ENCODE measurements around the gene HSD17B14.

- TF ChIP-seq, protein P1, sequence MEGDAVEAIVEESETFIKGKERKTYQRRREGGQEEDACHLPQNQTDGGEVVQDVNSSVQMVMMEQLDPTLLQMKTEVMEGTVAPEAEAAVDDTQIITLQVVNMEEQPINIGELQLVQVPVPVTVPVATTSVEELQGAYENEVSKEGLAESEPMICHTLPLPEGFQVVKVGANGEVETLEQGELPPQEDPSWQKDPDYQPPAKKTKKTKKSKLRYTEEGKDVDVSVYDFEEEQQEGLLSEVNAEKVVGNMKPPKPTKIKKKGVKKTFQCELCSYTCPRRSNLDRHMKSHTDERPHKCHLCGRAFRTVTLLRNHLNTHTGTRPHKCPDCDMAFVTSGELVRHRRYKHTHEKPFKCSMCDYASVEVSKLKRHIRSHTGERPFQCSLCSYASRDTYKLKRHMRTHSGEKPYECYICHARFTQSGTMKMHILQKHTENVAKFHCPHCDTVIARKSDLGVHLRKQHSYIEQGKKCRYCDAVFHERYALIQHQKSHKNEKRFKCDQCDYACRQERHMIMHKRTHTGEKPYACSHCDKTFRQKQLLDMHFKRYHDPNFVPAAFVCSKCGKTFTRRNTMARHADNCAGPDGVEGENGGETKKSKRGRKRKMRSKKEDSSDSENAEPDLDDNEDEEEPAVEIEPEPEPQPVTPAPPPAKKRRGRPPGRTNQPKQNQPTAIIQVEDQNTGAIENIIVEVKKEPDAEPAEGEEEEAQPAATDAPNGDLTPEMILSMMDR (IDR thresholded peaks at IDR 0.05; ENCODE audit: insufficient read depth, low read length): no peak
- TF ChIP-seq POLR2AphosphoS5 (IDR thresholded peaks at IDR 0.05; ENCODE audit: low read depth) (no peak), SPI1 (IDR thresholded peaks at IDR 0.05; ENCODE audit: borderline replicate concordance, low read depth) (no peak)
Observed at GRCh38 chr19:48779636-48780035, 56.7 kb downstream of the HSD17B14 start.

All from HL-60 (cell line).